HG03558 (cell line): ENCODE results near the gene SCAPER.
"Not testable (repeated sequence)": the region's sequence is repeated elsewhere in the genome, so short reads cannot be mapped to it uniquely, and the experiment has no call there.

ENCODE experiments used
- ATAC-seq: cut with Tn5 transposase; IDR thresholded peaks from one replicate; pipeline ENCODE4 v1.9.1; 2021; ENCODE audit warnings: moderate number of reproducible peaks; ENCODE audit not compliant: unreplicated experiment; ENCODE audit errors: extremely low read depth

SCAPER gene

GRCh38 chr15:76912430-76912829, 7.3 kb upstream of the SCAPER start:
- ATAC-seq, result no peak

- no peak for ATAC-seq
These were observed 715 bp upstream of the SCAPER start for GRCh38 chr15:76905855-76906254.

DNA sequence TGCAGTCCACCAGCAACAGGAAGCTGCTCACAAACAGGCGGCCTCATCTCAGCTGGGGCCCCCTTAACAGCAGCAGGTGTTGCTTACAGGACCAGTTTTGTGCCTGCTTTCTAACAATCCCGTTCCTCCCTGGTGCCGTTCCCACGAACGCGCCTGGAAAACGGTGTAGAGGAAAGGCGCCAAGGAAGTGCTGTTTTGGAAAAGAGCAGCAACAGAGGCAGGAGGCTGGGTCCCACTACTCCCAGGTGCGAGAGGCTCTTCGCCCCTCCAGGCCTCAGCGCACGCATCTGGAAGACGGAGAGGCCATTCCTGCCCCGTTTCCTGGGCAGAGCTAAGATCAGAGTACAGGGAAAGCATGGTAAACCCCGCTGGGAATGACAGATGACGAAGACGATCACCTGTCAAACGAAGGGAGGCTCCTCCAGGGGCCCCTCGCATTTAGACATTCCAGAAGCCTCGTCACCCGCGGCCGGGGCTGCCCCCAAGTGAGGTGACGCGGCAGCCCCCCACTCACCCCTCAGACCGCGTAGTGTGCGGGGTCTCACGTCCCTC, 603 bp downstream of the SCAPER start:
- ATAC-seq, result no peak

- ATAC-seq, result no peak
These were observed 1.9 kb downstream of the SCAPER start for GRCh38 chr15:76903251-76903681.

DNA sequence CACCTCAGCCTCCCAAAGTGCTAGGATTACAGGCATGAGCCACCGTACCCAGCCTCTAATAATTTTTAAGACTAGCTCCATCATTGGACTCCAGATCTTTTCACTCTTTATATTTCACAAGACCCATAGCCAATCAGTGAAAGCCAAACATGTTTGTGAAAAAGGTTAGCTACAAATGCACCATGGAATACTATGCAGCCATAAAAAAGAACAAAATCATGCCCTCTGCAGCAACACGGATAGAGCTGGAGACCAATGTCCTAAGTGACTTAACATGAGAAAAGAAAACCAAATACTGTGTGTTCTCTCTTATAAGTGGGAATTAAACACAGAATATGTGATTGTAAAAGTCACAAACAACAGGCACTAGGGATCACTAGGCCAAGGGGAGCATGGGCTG, 3.2 kb downstream of the SCAPER start:
- no peak for ATAC-seq

DNA sequence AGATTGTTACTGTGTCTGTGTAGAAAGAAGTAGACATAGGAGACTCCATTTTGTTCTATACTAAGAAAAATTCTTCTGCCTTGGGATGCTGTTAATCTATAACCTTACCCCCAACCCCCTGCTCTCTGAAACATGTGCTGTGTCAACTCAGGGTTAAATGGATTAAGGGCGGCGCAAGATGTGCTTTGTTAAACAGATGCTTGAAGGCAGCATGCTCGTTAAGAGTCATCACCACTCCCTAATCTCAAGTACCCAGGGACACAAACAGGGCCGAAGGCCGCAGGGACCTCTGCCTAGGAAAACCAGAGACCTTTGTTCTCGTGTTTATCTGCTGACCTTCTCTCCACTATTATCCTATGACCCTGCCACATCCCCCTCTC, 5.2 kb downstream of the SCAPER start:
- not testable (repeated sequence) for ATAC-seq

DNA sequence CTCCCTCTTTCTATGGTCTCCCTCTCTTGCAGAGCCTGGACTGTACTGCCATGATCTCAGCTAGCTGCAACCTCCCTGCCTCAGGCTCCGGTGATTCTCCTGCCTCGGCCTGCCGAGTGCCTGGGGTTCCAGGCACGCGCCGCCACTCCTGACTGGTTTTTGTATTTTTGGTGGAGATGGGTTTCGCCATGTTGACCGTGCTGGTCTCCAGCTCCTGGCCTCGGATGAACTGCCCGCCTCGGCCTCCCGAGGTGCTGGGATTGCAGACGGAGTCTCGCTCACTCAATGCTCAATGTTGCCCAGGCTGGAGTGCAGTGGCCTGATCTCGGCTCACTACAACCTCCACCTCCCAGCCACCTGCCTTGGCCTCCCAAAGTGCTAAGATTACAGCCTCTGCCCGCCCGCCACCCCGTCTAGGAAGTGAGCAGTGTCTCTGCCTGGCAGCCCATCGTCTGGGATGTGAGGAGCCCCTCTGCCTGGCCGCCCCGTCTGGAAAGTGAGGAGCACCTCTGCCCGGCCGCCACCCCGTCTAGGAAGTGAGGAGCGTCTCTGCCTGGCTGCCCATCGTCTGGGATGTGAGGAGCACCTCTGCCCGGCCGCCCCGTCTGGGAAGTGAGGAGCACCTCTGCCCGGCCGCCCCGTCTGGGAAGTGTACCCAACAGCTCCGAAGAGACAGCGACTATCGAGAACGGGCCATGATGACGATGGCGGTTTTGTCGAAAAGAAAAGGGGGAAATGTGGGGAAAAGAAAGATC, 5.8 kb downstream of the SCAPER start:
- ATAC-seq, result not testable (repeated sequence)

- no peak for ATAC-seq
These were observed 7.0 kb downstream of the SCAPER start for GRCh38 chr15:76898102-76898501.

DNA sequence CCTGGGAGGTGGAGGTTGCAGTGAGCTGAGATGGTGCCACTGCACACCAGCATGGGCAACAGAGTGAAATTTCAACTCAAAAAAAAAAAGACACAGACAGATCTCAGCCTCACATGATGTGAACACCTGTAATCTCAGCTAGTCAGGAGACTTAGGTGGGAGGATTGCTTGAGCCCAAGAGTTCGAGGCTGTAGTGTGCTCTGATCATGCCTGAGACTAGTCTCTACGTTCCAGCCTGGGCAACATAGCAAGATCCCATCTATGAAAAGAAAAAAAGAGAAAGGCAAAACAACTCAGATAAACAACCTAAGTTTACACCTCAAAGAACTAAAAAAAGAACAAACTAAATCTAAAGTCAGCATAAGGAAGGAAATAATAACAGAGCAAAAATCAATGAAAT, 11.0 kb downstream of the SCAPER start:
- no peak for ATAC-seq

GRCh38 chr15:76892836-76893235, 12.3 kb downstream of the SCAPER start:
- not testable (repeated sequence) for ATAC-seq

GRCh38 chr15:76887280-76888141, 17.6 kb downstream of the SCAPER start:
- not testable (repeated sequence) for ATAC-seq

DNA sequence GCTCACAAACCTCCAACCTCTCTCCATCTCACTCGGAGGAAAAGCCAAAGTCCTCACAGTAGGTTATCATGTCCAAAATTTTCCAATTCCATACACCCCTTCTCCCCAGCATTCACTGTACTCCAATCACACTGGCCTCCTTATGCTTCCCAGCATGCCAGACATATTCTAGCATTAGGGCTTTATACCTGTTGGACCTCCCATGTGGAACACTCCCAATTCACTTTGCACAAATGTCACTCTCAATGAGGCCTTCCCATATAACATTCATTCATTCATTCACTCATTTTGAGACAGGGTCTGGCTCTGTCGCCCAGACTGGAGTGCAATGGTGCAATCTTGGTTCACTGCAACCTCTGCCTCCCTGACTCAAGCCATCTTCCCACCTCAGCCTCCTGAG, 19.9 kb downstream of the SCAPER start:
- ATAC-seq, result no peak

GRCh38 chr15:76875911-76876310, 29.2 kb downstream of the SCAPER start:
- no peak for ATAC-seq

DNA sequence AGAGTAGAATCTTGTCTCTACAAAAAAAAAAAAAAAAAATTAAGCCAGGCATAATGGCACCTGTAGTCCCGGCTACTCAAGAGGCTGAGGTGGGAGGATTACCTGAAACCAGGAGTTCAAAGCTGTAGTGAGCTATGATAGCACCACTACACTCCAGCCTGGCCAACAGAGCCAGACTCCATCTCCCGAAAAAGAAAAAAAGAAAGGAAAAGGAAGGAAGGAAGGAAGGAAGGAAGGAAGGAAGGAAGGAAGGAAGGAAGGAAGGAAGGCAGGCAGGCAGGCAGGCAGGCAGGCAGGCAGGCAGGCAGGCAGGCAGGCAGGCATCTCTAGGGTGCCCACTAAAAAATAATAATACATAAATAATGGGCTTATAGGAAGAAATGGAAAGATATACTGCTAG, 32.1 kb downstream of the SCAPER start:
- ATAC-seq, result not testable (repeated sequence)

DNA sequence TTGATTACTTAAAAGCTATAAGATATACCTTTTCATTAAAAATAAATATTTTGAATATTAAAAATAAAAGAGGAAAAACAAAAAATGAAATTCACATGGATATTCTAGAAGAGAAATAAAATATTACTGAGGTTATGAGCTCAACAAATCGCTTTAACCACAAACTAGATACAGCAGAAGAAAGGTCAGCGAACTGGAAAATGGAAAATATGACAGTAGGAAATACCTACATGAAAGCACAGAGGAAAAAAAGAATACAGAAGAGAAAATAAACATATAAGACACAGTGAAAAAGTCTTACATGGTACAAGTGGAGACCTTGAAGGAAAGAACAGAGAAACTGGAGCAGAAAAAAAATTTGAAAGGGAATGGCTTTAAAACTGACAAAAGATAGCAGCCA, 33.2 kb downstream of the SCAPER start:
- no peak for ATAC-seq

- no peak for ATAC-seq
These were observed 36.4 kb downstream of the SCAPER start for GRCh38 chr15:76868740-76869139.

DNA sequence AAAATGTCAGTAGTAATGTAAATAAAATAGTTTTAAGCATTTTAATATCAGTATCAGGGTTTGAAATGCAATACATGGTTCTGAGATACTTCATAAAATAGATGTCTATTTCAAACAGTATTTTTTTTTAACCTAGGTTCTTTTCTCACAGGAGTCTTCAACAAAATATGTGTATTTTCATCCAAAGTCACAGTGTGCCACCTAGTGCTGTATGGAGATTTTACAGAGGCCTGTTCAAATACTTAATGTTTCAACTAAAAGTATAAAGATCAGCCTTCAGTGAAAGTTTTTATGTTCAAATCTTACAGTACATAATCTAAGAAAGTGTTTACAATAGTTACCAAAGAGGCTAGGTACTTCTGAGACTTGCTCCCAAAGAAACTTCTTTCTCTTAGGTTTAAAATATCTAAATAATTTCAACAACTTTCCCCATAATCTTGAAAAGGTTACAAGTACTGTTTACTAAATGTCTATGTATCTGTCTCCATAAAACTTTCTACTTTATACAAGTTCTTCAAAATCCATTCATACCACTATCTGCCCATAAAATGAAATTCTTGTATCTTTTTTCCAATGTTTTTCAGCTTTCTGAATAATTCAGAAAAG, 38.3 kb downstream of the SCAPER start:
- ATAC-seq, result no peak

DNA sequence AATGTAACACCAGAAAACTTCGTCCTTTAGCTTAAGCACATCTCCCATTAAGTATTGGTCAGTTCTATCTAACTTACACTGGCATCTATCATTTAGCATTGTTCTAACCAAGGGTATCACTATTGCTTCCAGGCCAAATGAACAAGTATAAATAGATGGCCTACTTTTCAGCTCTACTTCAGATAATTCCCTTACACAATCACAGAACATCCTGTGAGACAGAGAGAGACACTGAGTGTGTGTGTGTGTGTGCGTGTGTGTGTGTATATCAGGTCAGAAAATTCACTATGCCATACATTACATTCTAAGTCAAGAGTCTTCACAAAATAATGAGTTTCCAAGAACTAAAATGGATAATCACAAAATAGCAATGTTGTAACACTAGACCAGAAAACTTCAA, 39.1 kb downstream of the SCAPER start:
- no peak for ATAC-seq

DNA sequence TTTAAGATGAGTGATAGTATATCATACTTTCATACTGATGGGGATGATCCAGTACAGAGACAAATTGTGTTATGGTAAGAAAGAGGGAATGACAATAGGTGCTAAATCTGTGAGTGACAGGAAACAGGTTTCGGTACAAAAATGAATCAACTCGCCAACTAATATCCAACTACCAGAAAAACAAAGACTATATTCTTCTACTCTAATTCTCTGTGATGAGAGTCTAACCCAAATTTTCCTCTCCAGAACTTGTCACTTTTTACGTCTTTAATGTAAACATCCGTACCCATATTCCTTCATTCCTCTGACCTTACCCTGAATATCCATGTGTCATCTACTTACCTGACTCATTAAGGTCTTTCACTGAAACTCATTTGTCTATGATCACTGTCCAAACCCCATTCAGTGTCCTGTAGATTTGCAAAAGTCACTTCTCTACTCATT, 39.6 kb downstream of the SCAPER start:
- no peak for ATAC-seq

DNA sequence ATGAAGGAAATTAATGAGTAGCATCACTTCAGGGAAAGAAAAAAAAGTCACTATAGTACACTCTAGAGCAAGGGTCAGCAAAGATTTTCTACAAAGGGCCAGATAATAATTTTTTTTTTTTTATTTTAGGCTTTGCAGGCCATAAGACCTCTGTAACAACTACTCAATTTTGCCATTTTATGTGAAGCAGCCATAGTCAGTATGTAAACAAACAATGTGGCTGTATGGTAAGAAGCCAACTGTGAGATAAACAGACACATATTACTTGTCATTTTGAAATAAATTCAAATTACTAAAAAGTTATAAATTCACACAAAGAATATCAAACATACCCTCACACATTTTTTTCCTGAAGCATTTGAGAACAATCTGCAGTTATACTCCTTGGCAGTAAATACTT, 40.6 kb downstream of the SCAPER start:
- no peak for ATAC-seq

- no peak for ATAC-seq
These were observed 41.4 kb downstream of the SCAPER start for GRCh38 chr15:76863693-76864092.
